GM19240 (cell line): ENCODE results near the gene SMAD6.

ENCODE experiments used
- DNase-seq: peaks from one replicate; pipeline ENCODE4 v3.0.0; 2011; ENCODE audit warnings: low spot score; ENCODE audit not compliant: insufficient read length

SMAD6 gene

GRCh38 chr15:66719471-66719870 is 17.4 kb downstream of the SMAD6 start:
- no peak for DNase-seq

GRCh38 chr15:66720206-66721010 is 18.4 kb downstream of the SMAD6 start:
- no peak for DNase-seq

- no peak for DNase-seq
Observed at GRCh38 chr15:66721020-66721419, 19.0 kb downstream of the SMAD6 start.

GRCh38 chr15:66721501-66721937 is 19.5 kb downstream of the SMAD6 start:
- no peak for DNase-seq

GRCh38 chr15:66721954-66722353 is 19.9 kb downstream of the SMAD6 start:
- no peak for DNase-seq

- no peak for DNase-seq
Observed at GRCh38 chr15:66722757-66723540, 20.9 kb downstream of the SMAD6 start.

GRCh38 chr15:66723826-66724731 is 22.0 kb downstream of the SMAD6 start:
- no peak for DNase-seq

GRCh38 chr15:66724732-66725463 is 22.9 kb downstream of the SMAD6 start:
- DNase-seq = no peak

- DNase-seq = no peak
Observed at GRCh38 chr15:66725464-66725785, 23.4 kb downstream of the SMAD6 start.

GRCh38 chr15:66726386-66726785 is 24.4 kb downstream of the SMAD6 start:
- no peak for DNase-seq

GRCh38 chr15:66729331-66729951 is 27.4 kb downstream of the SMAD6 start:
- DNase-seq = no peak

- DNase-seq = no peak
Observed at GRCh38 chr15:66730168-66731021, 28.4 kb downstream of the SMAD6 start.

GRCh38 chr15:66733976-66734375 is 31.9 kb downstream of the SMAD6 start:
- DNase-seq = no peak

- DNase-seq = no peak
Observed at GRCh38 chr15:66734961-66735908, 33.2 kb downstream of the SMAD6 start.

- DNase-seq = no peak
Observed at GRCh38 chr15:66735909-66736305, 33.9 kb downstream of the SMAD6 start.

GRCh38 chr15:66737243-66738010 is 35.4 kb downstream of the SMAD6 start:
- DNase-seq = no peak

- DNase-seq = no peak
Observed at GRCh38 chr15:66738116-66738515, 36.1 kb downstream of the SMAD6 start.

GRCh38 chr15:66738595-66738994 is 36.6 kb downstream of the SMAD6 start:
- DNase-seq = no peak
